CD4-positive, alpha-beta T cell treated with Interleukin-6 for 4 hours (primary cell): ENCODE data around the gene ZNF808.
"Not testable (repeated sequence)": the region's sequence is repeated elsewhere in the genome, so short reads cannot be mapped to it uniquely, and the experiment has no call there.

Source experiments
- DNase-seq: peaks from one replicate; pipeline ENCODE4 v3.0.0-alpha.2; 2020; ENCODE audit warnings: mixed read lengths

The ZNF808 gene

GRCh38 chr19:52600639-52601024 lies 73.2 kb downstream of the ZNF808 start:
- DNase-seq = peak; percentile 41

- peak; percentile 97 for DNase-seq
Observed at GRCh38 chr19:52601025-52601973, 73.8 kb downstream of the ZNF808 start.

GRCh38 chr19:52601974-52602366 lies 74.5 kb downstream of the ZNF808 start:
- not testable (repeated sequence) for DNase-seq

- DNase-seq = no peak
Observed at GRCh38 chr19:52602941-52603340, 75.5 kb downstream of the ZNF808 start.

GRCh38 chr19:52603558-52604207 lies 76.2 kb downstream of the ZNF808 start:
- no peak for DNase-seq
